HG03066 (cell line): ENCODE data around the gene HK1.

ENCODE experiments used
- ATAC-seq: cut with Tn5 transposase; IDR thresholded peaks from one replicate; pipeline ENCODE4 v1.9.1; 2021; ENCODE audit warnings: low read depth; ENCODE audit not compliant: unreplicated experiment

Gene HK1

GRCh38 chr10:69343905-69344304, 65.6 kb downstream of the HK1 start:
- no peak for ATAC-seq

- ATAC-seq, result no peak
Measured at GRCh38 chr10:69344591-69345252, 66.4 kb downstream of the HK1 start.

DNA sequence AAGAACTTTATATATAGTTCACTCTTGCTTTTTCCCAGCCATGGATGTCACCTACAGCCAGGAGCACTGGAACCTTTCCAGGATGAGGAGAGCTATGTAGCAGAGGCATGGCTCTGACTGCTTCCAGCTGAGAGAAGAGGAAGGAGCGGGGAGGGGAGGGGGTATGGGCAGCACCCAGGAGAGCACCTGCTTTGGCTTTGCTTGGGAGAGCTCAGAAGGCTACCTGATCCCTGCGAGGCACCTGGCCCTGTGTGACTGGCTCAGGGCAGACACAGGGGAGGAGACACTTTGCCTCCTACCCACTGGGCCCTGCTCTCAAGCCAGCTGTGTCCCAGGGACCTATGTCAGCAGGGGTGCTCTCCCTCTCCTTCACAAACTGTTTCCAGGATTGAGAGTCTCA, 67.1 kb downstream of the HK1 start:
- no peak for ATAC-seq

- no peak for ATAC-seq
Measured at GRCh38 chr10:69345890-69346474, 67.7 kb downstream of the HK1 start.

- ATAC-seq, result no peak
Measured at GRCh38 chr10:69346776-69347175, 68.5 kb downstream of the HK1 start.

- no peak for ATAC-seq
Measured at GRCh38 chr10:69348816-69349541, 70.7 kb downstream of the HK1 start.

GRCh38 chr10:69349542-69349888, 71.2 kb downstream of the HK1 start:
- no peak for ATAC-seq

- ATAC-seq, result no peak
Measured at GRCh38 chr10:69351589-69351988, 73.3 kb downstream of the HK1 start.

DNA sequence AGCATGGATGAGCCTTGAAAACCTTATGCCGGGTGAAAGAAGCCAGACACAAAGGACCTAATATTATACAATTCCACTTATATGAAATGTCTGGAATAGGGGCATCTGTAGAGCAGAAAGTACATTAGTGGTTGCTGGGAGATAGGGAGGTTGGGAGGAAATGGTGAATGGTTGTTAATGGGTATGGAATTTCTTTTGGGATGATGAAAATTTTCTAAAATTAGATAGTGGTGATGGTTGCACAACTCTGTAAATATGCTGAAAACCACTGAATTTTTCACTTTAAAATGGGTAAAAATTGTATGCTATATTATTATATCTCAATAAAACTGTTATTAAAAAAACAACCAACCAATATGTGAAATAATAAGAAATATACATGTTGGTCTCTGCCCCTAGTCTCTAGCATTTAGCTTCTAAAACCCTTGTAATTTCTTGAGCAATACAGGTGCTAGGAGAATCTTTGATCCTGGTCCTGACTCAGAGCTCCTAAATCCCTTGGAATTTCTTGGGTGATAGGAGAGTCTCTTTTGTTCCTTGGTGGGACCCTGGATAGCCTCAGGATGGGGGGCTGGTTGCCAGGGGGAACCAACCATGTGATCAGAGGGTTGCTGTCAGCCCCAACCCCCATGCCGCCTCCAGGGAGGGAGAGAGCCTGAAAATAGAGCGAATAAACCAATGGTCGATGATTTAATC, 74.4 kb downstream of the HK1 start:
- no peak for ATAC-seq

DNA sequence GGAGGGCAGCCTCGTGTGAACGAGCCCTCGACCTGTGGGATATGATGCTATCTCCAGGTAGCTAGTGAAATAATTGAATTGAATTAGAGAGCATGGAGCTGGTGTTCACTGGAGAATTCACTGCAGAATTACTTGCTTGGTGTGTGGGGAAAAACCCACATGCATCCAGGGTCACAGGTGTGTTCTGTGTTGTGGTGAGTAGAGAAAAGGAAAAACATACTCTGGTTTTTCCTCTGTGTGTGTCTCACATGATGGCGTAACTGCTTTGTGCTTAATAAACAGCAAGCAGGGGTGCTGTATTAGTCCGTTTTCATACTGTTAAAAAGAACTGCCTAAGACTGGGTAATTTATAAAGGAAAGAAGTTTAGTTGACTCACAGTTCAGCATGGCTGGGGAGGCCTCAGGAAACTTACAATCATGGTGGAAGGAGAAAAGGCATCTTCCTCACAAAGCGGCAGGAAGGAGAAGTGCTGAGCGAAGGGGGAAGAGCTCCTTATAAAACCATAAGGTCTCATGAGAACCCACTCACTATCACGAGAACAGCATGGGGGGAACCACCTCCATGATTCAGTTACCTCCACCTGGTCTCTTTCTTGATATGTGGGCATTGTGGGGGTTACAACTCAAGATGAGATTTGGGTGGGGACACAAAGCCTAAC, 75.8 kb downstream of the HK1 start:
- no peak for ATAC-seq

DNA sequence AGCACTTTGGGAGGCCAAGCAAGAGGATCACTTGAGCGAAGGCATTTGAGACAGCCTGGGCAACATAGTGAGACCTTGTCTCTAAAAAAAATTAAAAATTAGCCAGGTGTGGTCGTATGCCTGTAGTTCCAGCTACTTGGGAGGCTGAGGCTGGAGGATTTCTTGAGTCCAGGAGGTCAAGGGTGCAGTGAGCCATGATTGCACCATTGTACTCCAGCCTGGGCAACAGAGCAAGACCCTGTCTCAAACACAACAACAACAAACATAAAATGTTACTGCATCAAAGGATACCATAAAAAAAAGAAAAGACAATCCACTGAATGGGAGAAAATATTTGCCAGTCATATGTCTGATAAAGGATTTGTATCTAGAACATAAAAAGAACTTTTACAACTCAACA, 77.9 kb downstream of the HK1 start:
- ATAC-seq, result no peak

DNA sequence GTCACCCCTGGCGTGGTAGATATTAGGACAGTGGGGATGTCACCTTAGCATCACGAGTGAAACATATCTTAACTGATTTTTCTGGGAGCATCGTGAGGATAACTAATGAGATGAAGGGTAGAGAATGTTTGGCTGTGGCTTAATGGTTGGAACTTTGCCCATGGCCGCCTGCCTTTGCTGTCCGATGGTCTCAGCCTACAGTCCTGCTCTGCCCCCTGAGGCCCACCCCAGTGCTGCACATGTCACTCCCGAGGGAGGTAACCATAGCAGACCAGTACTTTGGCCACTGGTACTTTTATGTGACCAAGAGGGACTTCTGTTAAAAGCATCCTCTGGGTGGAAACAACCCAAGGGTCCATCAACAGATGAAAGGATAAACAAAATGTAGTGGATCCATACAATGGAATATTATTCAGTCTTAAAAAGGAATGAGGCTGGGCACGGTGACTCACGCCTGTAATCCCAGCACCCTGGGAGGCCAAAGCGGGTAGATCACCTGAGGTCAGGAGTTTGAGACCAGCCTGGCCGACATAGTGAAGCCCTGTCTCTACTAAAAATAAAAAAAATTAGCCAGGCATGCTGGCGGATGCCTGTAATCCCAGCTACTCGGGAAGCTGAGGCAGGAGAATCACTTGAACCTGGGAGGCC, 80.0 kb downstream of the HK1 start:
- no peak for ATAC-seq

- no peak for ATAC-seq
Measured at GRCh38 chr10:69359148-69359547, 80.9 kb downstream of the HK1 start.

GRCh38 chr10:69359594-69359993, 81.3 kb downstream of the HK1 start:
- no peak for ATAC-seq

DNA sequence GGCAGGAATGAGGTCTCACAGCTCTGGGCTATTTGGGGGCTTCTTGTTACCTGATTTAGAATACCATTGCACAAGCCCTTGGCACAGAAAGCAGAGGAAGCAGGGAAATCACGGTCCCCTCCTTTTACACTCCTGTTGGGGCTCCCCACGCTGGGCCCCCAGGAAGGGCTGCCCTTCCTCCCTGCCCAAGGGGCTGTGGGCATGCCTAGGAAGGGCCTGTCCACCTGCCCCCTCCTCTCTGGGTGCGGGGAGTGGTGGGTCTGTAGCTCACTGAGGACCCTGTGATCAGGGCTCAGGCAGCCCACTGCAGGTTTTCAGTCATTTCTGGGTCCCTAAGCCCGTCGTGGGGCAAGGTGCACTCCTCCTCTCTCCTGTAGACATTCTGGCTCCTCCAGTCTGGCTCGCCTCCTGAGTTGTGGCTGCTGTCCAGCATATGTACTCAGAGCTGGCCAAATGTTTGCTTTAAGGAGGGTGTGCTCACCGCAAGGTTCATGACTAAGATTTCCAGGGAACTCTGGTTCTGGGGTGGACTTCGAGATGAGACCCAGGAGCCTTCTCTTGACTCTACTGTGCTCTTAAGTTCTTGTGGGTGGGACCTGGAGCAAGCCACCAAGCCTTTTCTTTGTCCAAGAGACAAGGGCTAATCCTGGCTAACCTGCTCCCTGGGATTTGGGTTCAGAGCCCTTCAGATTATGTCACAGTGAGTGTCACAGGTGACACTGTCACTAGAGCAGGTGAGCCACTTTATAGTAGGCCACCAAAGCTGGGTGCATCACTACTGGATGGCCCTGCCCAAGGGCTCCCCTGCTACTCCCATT, 82.4 kb downstream of the HK1 start:
- ATAC-seq, result no peak

- no peak for ATAC-seq
Measured at GRCh38 chr10:69361303-69361614, 83.0 kb downstream of the HK1 start.

GRCh38 chr10:69362471-69362954, 84.2 kb downstream of the HK1 start:
- no peak for ATAC-seq

DNA sequence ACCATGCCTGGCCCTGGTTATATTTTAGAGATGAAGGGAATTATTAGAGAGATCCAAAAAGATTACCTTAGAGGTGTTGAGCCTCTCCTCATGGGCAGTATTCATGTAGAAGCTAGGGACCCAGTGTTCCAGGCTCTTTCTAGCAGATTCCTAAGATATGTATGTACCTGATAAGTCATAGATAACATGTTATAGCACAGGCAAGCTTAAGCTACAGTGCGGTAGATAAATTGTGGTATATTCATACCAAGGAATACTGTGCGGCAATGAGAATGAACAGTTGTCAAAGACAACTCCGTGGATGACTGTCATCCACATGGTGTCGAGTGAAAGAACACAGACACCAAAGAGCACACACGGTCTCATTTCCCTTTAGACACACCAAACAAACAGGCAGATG, 85.4 kb downstream of the HK1 start:
- no peak for ATAC-seq

- ATAC-seq, result no peak
Measured at GRCh38 chr10:69364232-69364940, 86.1 kb downstream of the HK1 start.
